Stomach smooth muscle (tissue), 2 donors: ENCODE measurements around the gene PRCC.

Experiments
- H3K27ac ChIP-seq: one replicate; pipeline ENCODE4 v1.7.0; 2013; ENCODE audit warnings: mild to moderate bottlenecking, low read length, inconsistent platforms
- H3K27me3 ChIP-seq, 2 donors: one replicate each; pipeline ENCODE4 v1.7.0; 2013; ENCODE audit warnings: low read length in 2 of 2; ENCODE audit not compliant: insufficient read depth in 2 of 2, control insufficient read depth in 1 of 2
- H3K36me3 ChIP-seq, 2 donors: one replicate each; pipeline ENCODE4 v1.7.0; 2013; ENCODE audit warnings: low read length in 2 of 2; ENCODE audit not compliant: control insufficient read depth in 2 of 2, insufficient read depth in 2 of 2
- H3K4me1 ChIP-seq: one replicate; pipeline ENCODE4 v1.7.0; 2013; ENCODE audit warnings: low read length; ENCODE audit not compliant: control insufficient read depth, insufficient read depth
- H3K4me3 ChIP-seq, 2 donors: one replicate each; pipeline ENCODE4 v1.7.0; 2013; ENCODE audit warnings: low read length in 2 of 2
- H3K9ac ChIP-seq, 2 donors: one replicate each; pipeline ENCODE4 v1.7.0; 2013; ENCODE audit warnings: low read length in 2 of 2, mild to moderate bottlenecking in 1 of 2
- H3K9me3 ChIP-seq, 2 donors: one replicate each; pipeline ENCODE4 v1.7.0; 2013; ENCODE audit warnings: low read length in 2 of 2; ENCODE audit not compliant: control insufficient read depth in 2 of 2
- donor health status: healthy.
- donor health status: Pancreatic carcinoma.

Gene PRCC

GRCh38 chr1:156802421-156802935 is 35.1 kb downstream of the PRCC start:
- Histone ChIP-seq H3K4me3 (no peak overlapping the region), H3K4me1 (peaks cover 11% of the 10 kb centered on the region), H3K36me3 (peaks cover 11 to 35% of the 10 kb centered on the region in 2 donors)

DNA sequence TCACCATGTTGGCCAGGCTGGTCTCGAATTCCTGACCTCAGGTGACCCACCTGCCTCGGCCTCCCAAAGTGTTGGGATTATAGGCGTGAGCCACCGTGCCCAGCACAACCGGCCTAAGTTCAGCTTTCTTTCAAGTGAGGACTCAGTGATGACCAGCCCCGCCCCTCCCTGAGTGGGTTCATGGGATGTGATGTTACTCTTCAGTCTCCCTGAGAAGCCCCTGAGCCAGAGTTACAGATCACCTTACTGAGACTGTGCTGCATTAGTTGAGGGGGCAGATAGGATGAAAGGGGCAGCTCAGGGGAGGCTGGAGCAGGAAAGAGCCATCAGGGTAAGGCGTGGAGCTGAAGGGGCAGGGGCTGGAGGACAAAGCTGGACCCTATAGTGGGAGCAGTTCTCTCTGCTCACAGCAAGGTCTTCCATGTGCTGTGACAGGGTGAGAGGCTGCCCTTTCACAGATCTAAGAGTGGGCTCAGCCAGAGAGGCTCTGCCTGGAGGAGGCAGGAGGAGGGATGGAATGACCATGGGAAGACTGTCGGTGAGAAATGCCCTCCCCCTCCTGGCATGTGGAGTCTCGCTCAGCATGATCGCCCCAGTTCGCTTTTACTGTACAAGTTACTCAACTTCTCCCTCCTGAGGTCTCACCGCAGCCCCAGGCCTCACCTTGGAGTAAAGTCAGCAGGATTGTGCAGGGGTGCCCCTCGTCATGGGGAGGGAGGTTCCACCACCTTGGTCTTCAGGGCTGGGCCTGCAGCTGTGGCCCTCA is 35.9 kb downstream of the PRCC start:
- H3K4me1 ChIP-seq: peaks cover 11% of the 10 kb centered on the region
- H3K36me3 ChIP-seq: peaks cover 3 to 28% of the 10 kb centered on the region in 2 donors
- no peak overlapping the region for H3K27ac ChIP-seq
- no peaks in the 10 kb centered on the region for H3K9me3 ChIP-seq
- H3K9ac ChIP-seq: no peak overlapping the region
- H3K4me3 ChIP-seq: no peak overlapping the region
- H3K27me3 ChIP-seq: no peaks in the 10 kb centered on the region

More at GRCh38 chr1:156802421-156802935, 35.1 kb downstream of the PRCC start:
- Histone ChIP-seq H3K9me3 (no peaks in the 10 kb centered on the region), H3K9ac (no peak overlapping the region), H3K27me3 (no peaks in the 10 kb centered on the region), H3K27ac (no peak overlapping the region)

DNA sequence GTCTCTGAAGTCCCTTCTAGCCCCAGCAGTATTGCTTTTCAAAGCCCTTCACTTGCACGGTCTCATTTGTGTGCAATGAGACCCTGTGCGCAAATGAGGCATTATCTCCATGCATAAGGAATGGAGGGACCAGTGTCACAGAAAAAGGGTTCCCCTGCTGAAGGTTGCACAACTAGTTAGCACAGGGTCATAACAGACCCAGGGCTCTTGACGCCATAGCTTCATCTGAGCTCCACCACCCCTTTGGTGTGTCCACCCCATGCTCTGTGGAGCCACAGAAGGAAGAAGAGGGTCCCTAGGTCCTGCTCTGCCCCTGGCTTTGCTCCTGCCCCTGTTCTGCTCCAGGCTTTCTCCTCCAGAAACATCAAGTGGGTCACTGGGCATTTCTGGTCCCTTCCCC is 36.7 kb downstream of the PRCC start:
- Histone ChIP-seq H3K9me3 (no peaks in the 10 kb centered on the region), H3K36me3 (peaks cover 0 to 24% of the 10 kb centered on the region in 2 donors), H3K9ac (no peak overlapping the region), H3K4me1 (peaks cover 11% of the 10 kb centered on the region), H3K27me3 (no peaks in the 10 kb centered on the region), H3K4me3 (no peak overlapping the region), H3K27ac (no peak overlapping the region)

GRCh38 chr1:156804572-156805243 is 37.4 kb downstream of the PRCC start:
- no peak overlapping the region for H3K9ac ChIP-seq
- no peak overlapping the region for H3K27ac ChIP-seq
- no peaks in the 10 kb centered on the region for H3K27me3 ChIP-seq
- H3K4me1 ChIP-seq: peaks cover 11% of the 10 kb centered on the region
- no peaks in the 10 kb centered on the region for H3K9me3 ChIP-seq
- no peak overlapping the region for H3K4me3 ChIP-seq
- H3K36me3 ChIP-seq: peaks cover 0 to 19% of the 10 kb centered on the region in 2 donors

DNA sequence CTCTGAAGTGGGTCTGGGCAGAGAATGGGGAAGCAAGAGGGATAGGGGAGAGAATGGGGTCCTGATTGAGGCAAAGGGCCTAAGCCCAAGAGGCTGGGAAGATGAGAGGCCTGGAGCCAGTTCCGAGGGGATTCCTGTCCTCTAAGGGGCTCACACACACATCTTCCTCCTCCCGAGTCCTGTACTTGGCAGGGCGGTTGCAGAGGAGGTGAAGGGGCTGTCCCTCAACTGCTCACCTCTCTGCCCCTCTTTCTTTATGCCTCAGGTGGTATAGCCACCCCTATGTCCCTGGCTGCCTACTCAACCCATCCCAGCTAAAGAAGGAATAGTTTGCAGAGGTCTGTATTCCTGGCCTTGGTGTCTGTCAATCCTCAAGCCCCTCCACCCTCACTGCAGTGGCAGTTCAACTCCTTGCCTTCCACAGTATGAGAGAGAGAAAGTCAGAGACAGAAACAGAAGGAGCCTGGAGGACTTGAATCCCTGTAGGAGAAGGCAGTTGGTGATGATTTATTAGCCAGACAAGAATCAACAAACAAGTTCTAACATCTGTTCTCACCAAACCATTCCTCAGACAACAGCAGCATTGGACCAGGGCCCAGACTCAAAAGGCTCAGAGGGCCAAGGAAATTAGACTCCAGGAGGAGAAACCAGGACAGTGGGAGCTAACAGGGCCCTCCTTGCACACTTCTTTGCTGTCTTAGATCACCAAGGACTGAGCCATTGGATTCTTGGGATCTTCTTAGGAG is 38.6 kb downstream of the PRCC start:
- Histone ChIP-seq H3K36me3 (peaks cover 0 to 10% of the 10 kb centered on the region in 2 donors), H3K27me3 (no peaks in the 10 kb centered on the region), H3K4me3 (no peak overlapping the region), H3K4me1 (peaks cover 11% of the 10 kb centered on the region), H3K27ac (no peak overlapping the region), H3K9ac (no peak overlapping the region), H3K9me3 (no peaks in the 10 kb centered on the region)

GRCh38 chr1:156806512-156807440 is 39.4 kb downstream of the PRCC start:
- no peak overlapping the region for H3K9ac ChIP-seq
- H3K27ac ChIP-seq: no peak overlapping the region
- H3K4me3 ChIP-seq: no peak overlapping the region
- H3K36me3 ChIP-seq: peaks cover 0 to 2% of the 10 kb centered on the region in 2 donors
- no peaks in the 10 kb centered on the region for H3K9me3 ChIP-seq
- peaks cover 0 to 2% of the 10 kb centered on the region in 2 donors for H3K27me3 ChIP-seq
- H3K4me1 ChIP-seq: peaks cover 11% of the 10 kb centered on the region

- peaks cover 3 to 5% of the 10 kb centered on the region in 2 donors for H3K27me3 ChIP-seq
- H3K27ac ChIP-seq: no peak overlapping the region
- H3K9me3 ChIP-seq: no peaks in the 10 kb centered on the region
- no peaks in the 10 kb centered on the region for H3K36me3 ChIP-seq
- H3K4me3 ChIP-seq: no peak overlapping the region
- H3K9ac ChIP-seq: no peak overlapping the region
- peaks cover 11% of the 10 kb centered on the region for H3K4me1 ChIP-seq
Measured at GRCh38 chr1:156807627-156808026, 40.3 kb downstream of the PRCC start.

GRCh38 chr1:156808186-156809030 is 41.1 kb downstream of the PRCC start:
- Histone ChIP-seq H3K4me3 (no peak overlapping the region), H3K27ac (no peak overlapping the region), H3K9me3 (no peaks in the 10 kb centered on the region), H3K4me1 (peaks cover 18% of the 10 kb centered on the region), H3K36me3 (no peaks in the 10 kb centered on the region), H3K9ac (no peak overlapping the region), H3K27me3 (peaks cover 7 to 10% of the 10 kb centered on the region in 2 donors)

DNA sequence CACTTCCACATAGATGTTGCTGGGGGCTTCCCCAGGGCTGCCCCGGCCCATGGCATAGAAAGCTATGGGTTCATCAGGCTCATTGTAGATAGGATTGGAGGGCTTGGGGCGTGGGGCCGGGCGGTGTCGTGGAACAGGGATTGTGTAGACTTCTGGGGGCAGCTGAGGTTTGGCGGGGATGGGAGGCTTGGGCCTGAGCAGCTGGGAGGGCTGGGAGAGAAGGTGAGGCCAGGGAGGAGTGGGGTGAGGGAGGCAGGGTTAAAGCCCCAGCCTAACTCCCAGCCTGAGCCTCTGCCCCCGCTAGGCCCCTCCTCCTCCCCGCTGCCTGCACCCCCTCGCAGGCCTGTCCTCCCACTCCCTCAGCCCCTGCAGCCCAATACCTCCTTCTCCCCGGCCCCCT is 41.9 kb downstream of the PRCC start:
- peaks cover 27% of the 10 kb centered on the region for H3K4me1 ChIP-seq
- no peaks in the 10 kb centered on the region for H3K36me3 ChIP-seq
- no peak overlapping the region for H3K4me3 ChIP-seq
- H3K27me3 ChIP-seq: peaks cover 8 to 14% of the 10 kb centered on the region in 2 donors
- H3K9ac ChIP-seq: no peak overlapping the region
- H3K27ac ChIP-seq: no peak overlapping the region
- H3K9me3 ChIP-seq: no peaks in the 10 kb centered on the region
